GM21717 (cell line): Measurements from ENCODE around the gene TNS1.
"Not testable (repeated sequence)": the region's sequence is repeated elsewhere in the genome, so short reads cannot be mapped to it uniquely, and the experiment has no call there.

Experiments
- ATAC-seq: cut with Tn5 transposase; IDR thresholded peaks from one replicate; pipeline ENCODE4 v1.9.1; 2021; ENCODE audit warnings: mild to moderate bottlenecking, moderate library complexity; ENCODE audit not compliant: unreplicated experiment

TNS1 gene

GRCh38 chr2:217790681-217791392 is 212.0 kb downstream of the TNS1 start:
- no peak for ATAC-seq

GRCh38 chr2:217790195-217790594 is 212.6 kb downstream of the TNS1 start:
- ATAC-seq: peak; percentile 73

GRCh38 chr2:217789736-217790181 is 213.0 kb downstream of the TNS1 start:
- no peak for ATAC-seq

- ATAC-seq: no peak
These were observed 213.6 kb downstream of the TNS1 start for GRCh38 chr2:217789003-217789735.

GRCh38 chr2:217788669-217789002 is 214.2 kb downstream of the TNS1 start:
- no peak for ATAC-seq

GRCh38 chr2:217787160-217787877 is 215.5 kb downstream of the TNS1 start:
- ATAC-seq: no peak

- ATAC-seq: not testable (repeated sequence)
These were observed 216.2 kb downstream of the TNS1 start for GRCh38 chr2:217786560-217786959.

GRCh38 chr2:217785544-217786045 is 217.2 kb downstream of the TNS1 start:
- ATAC-seq: peak; percentile 49

GRCh38 chr2:217784996-217785543 is 217.7 kb downstream of the TNS1 start:
- ATAC-seq: no peak

GRCh38 chr2:217783243-217783642 is 219.6 kb downstream of the TNS1 start:
- no peak for ATAC-seq

GRCh38 chr2:217777906-217778305 is 224.9 kb downstream of the TNS1 start:
- ATAC-seq: no peak

GRCh38 chr2:217776631-217777030 is 226.2 kb downstream of the TNS1 start:
- ATAC-seq: no peak

- ATAC-seq: no peak
These were observed 226.8 kb downstream of the TNS1 start for GRCh38 chr2:217775920-217776503.

GRCh38 chr2:217774232-217774631 is 228.6 kb downstream of the TNS1 start:
- no peak for ATAC-seq

GRCh38 chr2:217773539-217773938 is 229.3 kb downstream of the TNS1 start:
- ATAC-seq: no peak

GRCh38 chr2:217766356-217766755 is 236.4 kb downstream of the TNS1 start:
- no peak for ATAC-seq

- ATAC-seq: no peak
These were observed 241.0 kb downstream of the TNS1 start for GRCh38 chr2:217761645-217762277.

- ATAC-seq: no peak
These were observed 242.8 kb downstream of the TNS1 start for GRCh38 chr2:217759991-217760390.

GRCh38 chr2:217757108-217757463 is 245.7 kb downstream of the TNS1 start:
- no peak for ATAC-seq

GRCh38 chr2:217756375-217757107 is 246.3 kb downstream of the TNS1 start:
- ATAC-seq: no peak
